Hematopoietic multipotent progenitor cell (in vitro differentiated cells): ENCODE results near the gene SBK2. TPM values are rescaled to one million over a fixed set of nuclear protein-coding genes. Genes with fewer than 3 reads are reported as not detected.

Source experiments
- total RNA-seq: library from RNA; depleted of rRNA; stranded (reverse); fragments of >200 nt; gene quantifications from one replicate; pipeline ENCODE4 v1.2.3, GENCODE V29; 2012

SBK2 gene
- total RNA-seq, 1 donor = under 0.01 TPM

Other genes with a start within 250 kb of the SBK2 start
- gene TMEM150B, start 211.8 kb downstream of the SBK2 start, total RNA-seq = 5.4 TPM
- 22.4 TPM for gene KMT5C, start 197.3 kb downstream of the SBK2 start, total RNA-seq
- 0.27 TPM for gene COX6B2, start 182.4 kb downstream of the SBK2 start, total RNA-seq
- gene GARIN5B, start 173.9 kb downstream of the SBK2 start, total RNA-seq = not detected
- 0.27 TPM for gene IL11, start 166.7 kb downstream of the SBK2 start, total RNA-seq
- gene TMEM190, start 160.3 kb downstream of the SBK2 start, total RNA-seq = not detected
- 2.7 TPM for gene TMEM238, start 152.8 kb downstream of the SBK2 start, total RNA-seq
- 2,604 TPM for gene RPL28, start 151.2 kb downstream of the SBK2 start, total RNA-seq
- 26.7 TPM for gene UBE2S, start 129.3 kb downstream of the SBK2 start, total RNA-seq
- under 0.01 TPM for gene SHISA7, start 93.8 kb downstream of the SBK2 start, total RNA-seq
- 63.3 TPM for gene ISOC2, start 75.5 kb downstream of the SBK2 start, total RNA-seq
- not detected for gene C19orf85, start 72.4 kb downstream of the SBK2 start, total RNA-seq
- 8.3 TPM for gene ZNF628, start 60.5 kb downstream of the SBK2 start, total RNA-seq
- 12.7 TPM for gene NAT14, start 51.9 kb downstream of the SBK2 start, total RNA-seq
- 0.27 TPM for gene SSC5D, start 48.7 kb downstream of the SBK2 start, total RNA-seq
- 0.54 TPM for gene SBK3, start 8.4 kb upstream of the SBK2 start, total RNA-seq
- 7.0 TPM for gene ZNF579, start 43.7 kb upstream of the SBK2 start, total RNA-seq
- 8.6 TPM for gene FIZ1, start 62.4 kb upstream of the SBK2 start, total RNA-seq
- 21.3 TPM for gene ZNF524, start 63.2 kb upstream of the SBK2 start, total RNA-seq
- 4.0 TPM for gene ZNF865, start 68.5 kb upstream of the SBK2 start, total RNA-seq
- 15.1 TPM for gene ZNF784, start 87.4 kb upstream of the SBK2 start, total RNA-seq
- gene ZNF580, start 103.9 kb upstream of the SBK2 start, total RNA-seq = 13.7 TPM
- gene ZNF581, start 106.5 kb upstream of the SBK2 start, total RNA-seq = 48.5 TPM
- 8.3 TPM for gene CCDC106, start 111.1 kb upstream of the SBK2 start, total RNA-seq
- gene U2AF2, start 117.9 kb upstream of the SBK2 start, total RNA-seq = 158 TPM
- 18.0 TPM for gene EPN1, start 138.1 kb upstream of the SBK2 start, total RNA-seq
- not detected for gene NLRP9, start 201.3 kb upstream of the SBK2 start, total RNA-seq
- gene RFPL4A, start 222.0 kb upstream of the SBK2 start, total RNA-seq = under 0.01 TPM
- not detected for gene RFPL4AL1, start 232.0 kb upstream of the SBK2 start, total RNA-seq